ENCODE measurements around the gene SHISA4. TPM values are rescaled to one million over a fixed set of nuclear protein-coding genes. Genes with fewer than 3 reads are reported as not detected.

The SHISA4 gene
- total RNA-seq, 1 donor from 2014 or later, result 9.8 TPM

DNA sequence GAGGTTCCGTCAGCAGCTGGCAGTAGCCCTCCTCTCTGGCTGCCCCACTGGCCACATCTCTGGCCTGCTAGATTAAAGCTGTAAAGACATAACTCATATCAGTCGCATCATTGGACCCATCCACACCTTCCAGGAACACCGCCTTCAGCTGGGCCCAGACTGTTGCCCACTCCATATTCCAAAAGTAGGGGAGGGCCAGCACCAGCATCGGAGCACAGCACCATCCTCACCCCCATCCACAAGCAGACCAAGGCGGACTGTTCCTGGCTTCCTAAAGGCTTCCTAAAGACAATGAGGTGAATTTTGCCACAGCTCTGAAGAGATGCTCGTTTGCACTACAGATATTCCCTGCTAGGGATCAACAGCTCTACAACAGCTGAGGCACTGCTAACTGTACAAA, 3.5 kb downstream of the SHISA4 start:
- no peak for TF ChIP-seq CTCF (IDR thresholded peaks at IDR 0.05; ENCODE audit: unreplicated experiment)
- no peaks in the 10 kb centered on the region for H3K36me3 Mint-ChIP-seq
- H3K27ac Mint-ChIP-seq, result no peak overlapping the region
- H3K4me1 Mint-ChIP-seq, result peaks cover 22% of the 10 kb centered on the region
- no peak for DNase-seq (ENCODE audit: low spot score in 2 of 2, unreplicated experiment in 2 of 2)
- H3K4me3 Mint-ChIP-seq, result no peak overlapping the region
- no peaks in the 10 kb centered on the region for H3K9me3 Mint-ChIP-seq
- peaks cover 8% of the 10 kb centered on the region for H3K27me3 Mint-ChIP-seq (ENCODE audit: low read depth)

- DNase-seq (ENCODE audit: low spot score in 2 of 2, unreplicated experiment in 2 of 2), result no peak
- peaks cover 3% of the 10 kb centered on the region for H3K27me3 Mint-ChIP-seq (ENCODE audit: low read depth)
- H3K36me3 Mint-ChIP-seq, result no peaks in the 10 kb centered on the region
- H3K27ac Mint-ChIP-seq, result no peak overlapping the region
- H3K4me3 Mint-ChIP-seq, result no peak overlapping the region
- H3K4me1 Mint-ChIP-seq, result peaks cover 17% of the 10 kb centered on the region
- no peak for TF ChIP-seq CTCF (IDR thresholded peaks at IDR 0.05; ENCODE audit: unreplicated experiment)
- H3K9me3 Mint-ChIP-seq, result no peaks in the 10 kb centered on the region
Measured at GRCh38 chr1:201893431-201893830, 4.7 kb downstream of the SHISA4 start.

- no peak for DNase-seq (ENCODE audit: low spot score in 2 of 2, unreplicated experiment in 2 of 2)
- no peak for TF ChIP-seq CTCF (IDR thresholded peaks at IDR 0.05; ENCODE audit: unreplicated experiment)
- H3K27ac Mint-ChIP-seq, result no peak overlapping the region
Measured at GRCh38 chr1:201894343-201895119, 5.8 kb downstream of the SHISA4 start.

DNA sequence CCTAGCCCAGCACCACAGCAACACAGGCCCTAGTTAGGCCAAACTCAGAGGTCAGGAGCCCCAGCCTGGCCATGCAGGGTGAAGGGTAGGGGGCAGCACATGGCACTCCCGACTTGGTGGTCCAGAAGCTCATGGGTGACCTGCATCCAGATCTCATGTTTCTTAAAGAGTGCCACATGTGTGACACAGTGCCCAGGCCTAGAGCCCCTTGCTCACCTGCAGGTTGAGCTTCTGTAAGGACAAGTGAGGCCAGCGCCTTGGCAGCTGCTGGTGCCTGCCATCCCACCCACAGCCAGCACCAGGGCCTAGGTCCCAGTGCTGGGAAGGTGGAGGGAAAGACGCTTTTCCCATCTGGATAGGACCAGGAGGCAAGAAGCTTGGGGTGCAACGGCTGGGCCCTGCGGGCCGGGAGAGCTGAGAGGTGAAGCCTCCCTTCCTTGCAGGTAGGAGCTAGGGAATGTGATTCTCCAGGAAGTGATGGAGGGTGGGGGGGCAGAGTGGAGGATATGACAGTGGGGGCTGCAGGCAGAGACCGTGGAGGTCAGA, 6.5 kb downstream of the SHISA4 start:
- peaks cover 3% of the 10 kb centered on the region for H3K36me3 Mint-ChIP-seq
- DNase-seq (ENCODE audit: low spot score in 2 of 2, unreplicated experiment in 2 of 2), result no peak
- TF ChIP-seq CTCF (IDR thresholded peaks at IDR 0.05; ENCODE audit: unreplicated experiment), result no peak
- no peaks in the 10 kb centered on the region for H3K9me3 Mint-ChIP-seq
- H3K4me3 Mint-ChIP-seq, result no peak overlapping the region
- H3K27ac Mint-ChIP-seq, result no peak overlapping the region
- H3K27me3 Mint-ChIP-seq (ENCODE audit: low read depth), result no peaks in the 10 kb centered on the region
- H3K4me1 Mint-ChIP-seq, result peaks cover 14% of the 10 kb centered on the region

More at GRCh38 chr1:201894343-201895119, 5.8 kb downstream of the SHISA4 start:
- Mint-ChIP-seq H3K4me1 (peaks cover 15% of the 10 kb centered on the region), H3K4me3 (no peak overlapping the region), H3K9me3 (no peaks in the 10 kb centered on the region), H3K27me3 (ENCODE audit: low read depth) (peaks cover 2% of the 10 kb centered on the region), H3K36me3 (no peaks in the 10 kb centered on the region)

DNA sequence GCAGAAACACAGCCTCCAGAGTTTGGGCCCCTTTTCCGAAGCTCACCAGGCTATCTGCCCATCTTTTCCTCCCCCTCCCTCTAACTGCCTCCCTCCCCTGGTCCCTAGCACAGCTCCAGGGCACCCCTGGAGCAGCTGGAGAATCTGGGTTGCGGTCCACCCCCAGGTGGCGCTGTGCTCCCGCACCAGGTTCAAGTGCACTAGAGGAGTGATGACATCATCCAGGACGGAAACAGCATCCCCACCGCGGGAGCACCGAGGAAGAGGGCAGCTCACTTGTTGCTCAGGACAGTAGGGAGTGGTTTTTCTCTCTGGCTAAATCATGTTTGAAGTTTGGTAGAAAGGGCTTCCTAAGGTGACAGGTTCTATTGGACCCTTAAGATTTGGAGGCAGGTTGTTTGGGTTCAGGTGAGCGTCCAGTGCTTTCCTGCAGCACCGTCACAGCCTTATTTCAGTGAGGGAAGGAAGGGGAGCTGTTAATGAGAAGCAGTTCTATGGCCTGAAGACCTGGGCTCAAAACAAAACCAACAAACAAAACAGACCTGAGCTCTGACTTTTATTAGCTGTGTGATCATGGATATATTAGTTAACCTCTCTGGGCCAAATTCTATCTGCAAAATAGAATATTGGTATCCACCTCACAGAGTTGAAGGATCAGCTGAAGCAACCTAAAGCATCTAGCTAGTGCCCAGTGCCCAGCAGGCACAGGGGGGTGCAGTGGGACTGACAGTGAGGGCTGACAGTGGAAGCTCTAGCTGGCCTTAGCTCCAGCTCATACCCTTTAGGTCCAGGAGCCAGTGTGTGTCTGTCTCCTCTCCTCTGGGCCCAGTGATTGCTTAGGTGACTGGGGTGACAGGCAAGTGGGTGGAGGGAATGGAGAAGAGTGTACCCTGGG, 7.5 kb downstream of the SHISA4 start:
- Mint-ChIP-seq H3K4me3 (no peak overlapping the region), H3K4me1 (peaks cover 14% of the 10 kb centered on the region), H3K36me3 (peaks cover 3% of the 10 kb centered on the region), H3K27ac (peak overlapping the region; percentile 74), H3K9me3 (no peaks in the 10 kb centered on the region), H3K27me3 (ENCODE audit: low read depth) (no peaks in the 10 kb centered on the region)
- TF ChIP-seq CTCF (IDR thresholded peaks at IDR 0.05; ENCODE audit: unreplicated experiment), result peak; percentile 96
- DNase-seq (ENCODE audit: low spot score in 2 of 2, unreplicated experiment in 2 of 2), result peak; percentile 67 to 95

All from mesothelial cell of epicardium (in vitro differentiated cells).